Measurements from ENCODE around the gene SAG.

SAG gene

DNA sequence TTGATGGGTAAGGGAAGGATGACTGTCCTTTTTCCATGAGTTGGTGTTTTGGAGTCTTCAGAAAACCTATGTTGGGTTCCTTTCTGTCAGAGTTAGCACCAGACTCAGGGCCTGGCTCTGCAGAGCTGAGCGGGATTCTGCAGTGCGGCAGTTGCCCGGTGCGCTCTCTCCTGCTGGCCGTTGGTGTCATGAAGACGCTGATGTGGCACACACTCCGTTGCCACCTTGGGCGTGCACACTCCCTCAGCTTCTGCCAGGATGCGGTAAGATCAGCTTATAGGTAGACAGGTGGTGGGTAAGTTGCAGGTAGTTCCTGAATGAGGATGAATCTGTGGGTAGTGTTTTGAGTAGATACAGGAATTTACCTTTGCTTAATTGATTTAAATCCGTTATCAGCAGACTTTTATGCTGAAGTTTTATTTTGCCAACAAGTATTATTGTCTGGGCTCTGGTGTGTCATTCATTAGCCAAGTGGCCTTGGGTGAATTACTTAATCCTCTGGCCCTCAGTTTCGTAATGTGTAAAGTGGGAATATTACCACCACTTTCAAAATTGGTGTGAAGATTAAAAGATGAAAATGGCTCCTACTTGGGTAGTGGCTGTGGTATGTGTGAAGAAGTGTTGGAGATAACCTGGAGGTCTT, 73.5 kb downstream of the SAG start:
- ATAC-seq (no peak), DNase-seq (no peak)

DNA sequence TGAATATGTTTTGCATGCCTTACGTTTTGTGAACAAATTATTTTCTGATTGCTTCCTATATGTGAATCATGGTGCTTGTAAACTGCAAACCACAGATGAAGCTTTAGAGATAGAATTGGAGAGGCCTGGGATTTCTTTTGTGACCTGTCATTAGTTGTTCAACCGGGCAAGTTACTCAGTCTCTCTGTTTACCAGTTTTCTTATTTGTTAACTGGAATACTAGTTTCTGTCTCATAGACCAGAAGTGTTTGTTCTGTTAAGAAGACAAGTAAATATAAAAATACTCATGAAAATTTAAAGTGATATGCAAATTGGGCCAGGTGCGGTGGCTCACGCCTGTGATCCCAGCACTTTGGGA, 74.0 kb downstream of the SAG start:
- DNase-seq: no peak
- no peak for ATAC-seq

DNA sequence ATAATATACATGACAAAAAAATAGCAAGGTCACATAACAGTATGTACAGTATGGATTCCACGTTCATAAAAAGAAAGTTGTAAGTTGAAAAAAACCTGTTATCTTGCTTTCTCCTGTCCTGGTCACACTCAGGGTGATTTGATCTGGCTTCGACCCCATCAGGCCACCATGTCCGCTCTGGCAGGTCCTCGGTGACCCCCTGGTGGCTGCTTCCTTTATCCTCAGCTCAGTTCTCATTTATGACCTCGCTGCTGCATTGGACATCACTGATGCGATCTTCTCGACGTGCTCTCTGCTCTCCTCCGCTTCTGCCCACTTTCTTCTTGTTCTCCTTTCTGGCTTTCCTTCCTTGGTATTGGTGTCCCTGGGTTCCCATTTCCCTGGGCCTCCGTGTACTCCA, 76.4 kb downstream of the SAG start:
- DNase-seq (no peak), ATAC-seq (no peak)

DNA sequence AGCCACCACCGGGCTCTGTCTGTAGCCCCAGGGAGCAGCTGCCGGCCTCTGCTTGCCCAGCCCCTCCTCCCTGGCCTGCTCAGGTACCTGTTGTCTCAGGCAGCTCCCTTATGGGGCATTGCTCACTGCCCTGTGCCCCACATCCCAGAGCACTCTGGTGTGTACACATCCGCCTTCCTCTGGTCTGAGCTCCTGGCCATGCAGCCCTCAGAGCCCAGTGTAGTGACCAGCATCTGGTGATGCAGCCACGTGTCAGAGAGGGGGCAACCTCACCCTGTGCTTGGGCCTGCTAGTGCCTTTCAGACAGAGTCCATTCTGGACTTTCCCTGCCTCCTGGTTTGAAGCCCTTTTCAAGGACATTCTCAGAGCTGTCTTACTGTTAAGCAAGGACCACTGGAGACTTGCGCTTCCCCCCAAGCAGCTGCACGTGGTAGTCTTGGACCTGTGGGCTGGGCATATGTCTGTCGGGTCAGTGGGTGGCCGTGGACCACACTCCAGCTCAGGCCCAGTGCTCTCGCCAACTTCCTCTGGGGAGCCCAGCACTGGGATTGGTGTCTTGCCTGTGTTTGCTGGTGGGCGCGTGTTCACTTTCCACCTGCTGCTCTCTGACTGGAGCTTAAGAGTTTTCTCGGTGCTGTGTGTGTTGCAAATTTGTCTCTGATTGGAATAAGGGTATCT, 77.3 kb downstream of the SAG start:
- peak; percentile 6 for ATAC-seq

DNA sequence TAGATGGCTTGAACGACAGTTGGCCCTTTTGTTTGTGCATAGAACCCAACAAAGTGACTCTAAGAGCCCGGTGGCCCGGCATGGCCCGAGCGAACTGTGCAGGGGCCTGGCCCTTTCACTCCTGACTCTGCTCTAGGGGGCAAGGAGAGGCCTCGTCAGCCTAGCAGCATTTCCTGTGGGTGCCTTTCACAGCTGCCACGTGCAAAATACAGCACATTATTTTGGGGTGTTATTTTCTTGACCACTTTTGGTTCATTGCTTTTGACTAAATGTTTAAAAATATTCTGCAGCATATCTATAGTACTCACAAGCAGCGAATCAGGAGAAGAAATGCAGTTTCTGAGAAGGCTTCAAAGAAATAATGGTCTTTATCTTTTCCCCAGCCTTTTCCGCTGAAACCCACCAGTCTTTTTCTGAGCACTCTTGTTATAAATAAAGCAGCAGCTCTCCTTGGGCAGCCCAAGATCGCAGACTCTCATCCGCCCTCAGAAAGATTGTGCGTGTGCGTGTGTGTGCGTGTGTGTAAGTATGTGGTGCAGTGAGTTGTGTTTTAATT, 78.0 kb downstream of the SAG start:
- peak; percentile 62 for DNase-seq
- ATAC-seq: peak; percentile 47

More for the DNA sequence above, 77.3 kb downstream of the SAG start:
- DNase-seq: no peak

DNA sequence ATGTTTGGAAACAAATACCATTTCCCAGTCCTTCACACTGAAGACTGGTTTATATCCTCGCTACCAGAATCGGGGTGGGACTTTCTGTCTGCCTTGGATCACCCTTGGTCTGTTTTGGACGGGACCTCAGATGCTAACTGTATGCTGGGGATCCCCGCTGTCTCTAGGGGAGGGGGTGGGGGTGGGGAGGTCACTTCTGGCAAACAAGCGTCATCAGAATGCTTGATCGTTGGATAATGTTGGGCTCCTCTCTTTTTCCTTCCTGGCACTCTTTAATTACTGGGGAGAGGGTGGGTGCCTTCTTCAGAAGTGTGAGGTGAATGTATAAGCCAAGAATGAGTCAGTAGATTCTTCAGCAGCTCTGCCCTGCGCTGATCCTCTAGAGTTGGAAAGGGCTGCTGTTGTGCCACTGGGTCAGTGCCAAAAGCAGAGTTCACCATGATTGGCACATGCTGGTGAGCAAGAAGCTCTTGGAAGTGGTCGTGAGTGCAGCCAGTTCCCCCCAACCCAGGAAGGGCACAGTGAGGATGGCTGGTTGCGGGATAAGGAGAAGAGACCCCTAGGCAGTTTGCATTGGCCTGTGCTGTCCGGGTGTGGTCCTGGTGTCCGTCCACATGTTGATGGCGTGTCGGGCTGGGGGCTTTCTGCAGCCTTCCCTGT, 78.9 kb downstream of the SAG start:
- ATAC-seq (peak; percentile 79), DNase-seq (peak; percentile 52)

DNA sequence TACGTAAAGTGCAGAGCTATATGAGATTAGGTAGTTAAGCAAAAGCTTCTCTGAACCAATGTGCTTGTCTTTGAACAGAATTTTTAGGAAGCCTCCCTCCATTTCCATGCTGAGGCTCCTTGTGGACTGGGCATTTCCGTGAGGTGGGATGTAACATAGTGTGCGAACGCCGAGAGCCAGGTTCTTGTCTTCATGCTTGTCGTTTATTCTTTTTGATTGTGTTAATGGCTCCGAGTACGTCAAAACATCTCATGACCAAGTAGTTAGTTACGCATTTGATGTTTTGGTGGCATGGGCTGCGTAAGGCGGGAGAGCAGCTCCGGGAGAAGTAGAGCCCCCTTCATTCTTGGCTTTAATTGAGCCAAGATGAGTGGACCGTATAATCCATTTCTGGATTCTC, 79.6 kb downstream of the SAG start:
- DNase-seq (no peak), ATAC-seq (no peak)

DNA sequence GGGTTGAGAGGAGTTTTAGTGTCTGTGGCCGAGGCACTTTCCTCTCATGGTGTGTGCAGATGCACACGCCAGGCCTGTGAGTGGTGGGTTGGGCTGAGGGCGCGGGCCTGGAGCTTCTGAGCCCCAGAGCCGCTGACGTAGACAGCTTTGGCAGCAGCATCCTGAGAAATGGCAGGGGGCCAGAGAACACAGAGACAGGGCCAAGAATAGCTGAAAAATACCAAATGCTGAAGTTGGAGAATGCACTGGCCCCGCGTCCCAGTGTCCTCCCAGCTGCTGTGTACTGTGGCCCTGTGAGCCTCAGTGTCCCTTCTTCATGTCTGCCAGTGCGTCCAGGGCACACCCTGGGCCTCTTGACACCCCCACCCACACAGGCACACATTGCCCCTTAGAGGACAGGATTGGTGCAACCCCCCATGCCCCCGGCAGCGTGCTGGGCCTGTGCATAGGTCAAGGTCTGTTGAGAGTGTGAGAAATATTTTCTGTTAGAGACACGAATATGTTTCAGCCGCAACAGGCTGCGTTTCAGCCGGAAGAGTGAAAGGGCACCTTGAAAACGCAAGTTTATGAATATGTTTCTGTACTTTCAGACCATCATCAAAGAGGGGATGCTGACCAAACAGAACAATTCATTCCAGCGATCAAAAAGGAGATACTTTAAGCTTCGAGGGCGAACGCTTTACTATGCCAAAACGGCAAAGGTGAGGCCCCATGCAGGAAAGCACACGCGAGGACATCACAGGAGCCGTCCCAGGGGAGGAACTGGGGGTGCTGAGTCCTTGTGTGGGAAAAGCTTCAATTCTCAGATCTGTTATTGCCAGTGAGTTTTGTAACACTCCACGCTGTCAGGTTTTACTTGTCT, 80.3 kb downstream of the SAG start:
- ATAC-seq (no peak), DNase-seq (no peak)

DNA sequence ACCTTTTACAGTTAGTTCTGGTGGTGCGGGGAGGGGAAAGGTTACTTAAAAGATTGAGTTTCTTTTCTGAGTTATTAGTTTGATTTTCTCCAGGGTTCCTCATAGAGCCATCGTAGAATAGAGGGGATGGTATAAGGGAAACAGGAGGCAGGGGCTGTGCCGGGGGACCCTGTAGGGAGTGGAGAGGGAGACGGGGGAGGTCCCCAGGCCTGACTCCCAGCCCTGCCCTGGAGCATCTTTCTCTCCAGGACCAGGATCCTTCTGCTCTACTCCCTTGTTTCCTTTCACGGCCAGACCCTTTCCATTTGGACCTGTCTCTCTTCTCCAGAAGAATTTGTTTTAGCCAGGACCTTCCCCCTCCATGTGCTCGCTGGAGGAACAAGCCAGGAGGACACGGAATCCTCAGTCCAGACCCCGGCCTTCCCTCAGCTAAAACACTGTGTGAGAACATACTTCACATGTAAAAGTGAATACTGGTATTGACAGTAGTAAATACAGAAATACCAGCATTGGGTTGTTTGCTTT, 82.0 kb downstream of the SAG start:
- ATAC-seq (no peak), DNase-seq (no peak)

DNA sequence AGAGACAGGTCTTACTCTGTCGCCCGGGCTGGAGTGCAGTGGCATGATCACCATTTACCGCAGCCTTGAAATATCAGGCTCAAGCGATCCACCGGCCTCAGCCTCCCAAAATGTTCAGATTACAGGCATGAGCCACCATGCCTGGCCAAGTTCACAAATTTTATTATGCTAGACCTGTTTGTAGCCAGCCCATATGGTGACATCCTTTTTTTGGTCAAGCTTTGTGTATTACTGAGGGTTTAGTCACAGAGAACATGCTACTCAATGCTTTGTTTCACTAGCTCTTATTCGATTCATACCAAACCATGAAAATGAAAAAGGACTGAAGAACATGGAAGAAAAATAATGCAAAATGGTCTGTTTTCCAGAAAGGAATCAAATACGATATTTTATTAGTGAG, 88.1 kb downstream of the SAG start:
- no peak for DNase-seq
- no peak for ATAC-seq

All from stimulated activated naive CD8-positive, alpha-beta T cell treated with anti-CD3 and anti-CD28 coated beads, Interleukin-15, Interleukin-2, amounts not matched to agents 100 U/mL and 50 U/mL, for 24 hours (primary cell).